Keratinocyte (primary cell): ENCODE data around the gene GPR107. TPM values are rescaled to one million over a fixed set of nuclear protein-coding genes. Genes with fewer than 3 reads are reported as not detected.

Experiments used
- DNase-seq: peaks from one replicate; pipeline ENCODE4 v3.0.0-alpha.2; 2011; ENCODE audit warnings: low read depth, missing footprints, low spot score
- FAIRE-seq: peaks from 2 replicates; lab custom pipeline; 2011; peaks lifted over from hg19 to GRCh38; lab: Jason Lieb, UNC
- H2AFZ ChIP-seq: 2 replicates; pipeline ENCODE4 v1.6.0; 2012; ENCODE audit warnings: low read length, control low read depth, inconsistent platforms; ENCODE audit not compliant: control insufficient read depth
- H3K27ac ChIP-seq: 2 replicates; pipeline ENCODE4 v1.5.1; 2011; ENCODE audit warnings: low read length; ENCODE audit not compliant: control insufficient read depth, insufficient read depth
- H3K27me3 ChIP-seq: 3 replicates; pipeline ENCODE4 v1.6.0; 2011; ENCODE audit warnings: low read length; ENCODE audit not compliant: control insufficient read depth, insufficient read depth; ENCODE audit errors: extremely low read depth
- H3K36me3 ChIP-seq, 2 experiments: 2 replicates in 1 of 2; 3 replicates in 1 of 2; pipeline ENCODE4 v1.5.1; 2011; ENCODE audit warnings: low read length in 2 of 2, mild to moderate bottlenecking in 1 of 2; ENCODE audit not compliant: control insufficient read depth in 2 of 2, insufficient read depth in 2 of 2; ENCODE audit errors: extremely low read depth in 1 of 2
- H3K4me1 ChIP-seq: 3 replicates; pipeline ENCODE4 v1.5.1; 2011; ENCODE audit warnings: low read length; ENCODE audit not compliant: control insufficient read depth, insufficient read depth; ENCODE audit errors: extremely low read depth
- H3K4me2 ChIP-seq: 3 replicates; pipeline ENCODE4 v1.6.0; 2011; ENCODE audit warnings: low read depth, low read length; ENCODE audit not compliant: control insufficient read depth, insufficient read depth; ENCODE audit errors: extremely low read depth
- H3K4me3 ChIP-seq, 3 experiments: fragments of 200-600 bp in 1 of 3; sonication (generic) in 1 of 3; 2 replicates in 2 of 3; 3 replicates in 1 of 3; pipeline ENCODE4 v1.5.1; 2011 to 2016; ENCODE audit warnings: low read length in 3 of 3, mild to moderate bottlenecking in 3 of 3, control low read depth in 2 of 3, inconsistent platforms in 1 of 3, low read depth in 1 of 3, mixed read lengths in 1 of 3, mixed run types in 1 of 3, moderate library complexity in 1 of 3; ENCODE audit not compliant: control insufficient read depth in 2 of 3, insufficient read depth in 2 of 3; ENCODE audit errors: extremely low read depth in 1 of 3
- H3K79me2 ChIP-seq: 2 replicates; pipeline ENCODE4 v1.6.0; 2012; ENCODE audit warnings: low read length; ENCODE audit not compliant: control insufficient read depth, insufficient read depth
- H3K9ac ChIP-seq: 3 replicates; pipeline ENCODE4 v1.6.0; 2011; ENCODE audit warnings: low read length; ENCODE audit not compliant: control insufficient read depth, insufficient read depth; ENCODE audit errors: extremely low read depth
- H3K9me1 ChIP-seq: 3 replicates; pipeline ENCODE4 v1.6.0; 2011; ENCODE audit warnings: low read length; ENCODE audit not compliant: control insufficient read depth, insufficient read depth; ENCODE audit errors: extremely low read depth
- H3K9me3 ChIP-seq: 2 replicates; pipeline ENCODE4 v1.5.1; 2012; ENCODE audit warnings: low read depth, low read length; ENCODE audit not compliant: control insufficient read depth
- H4K20me1 ChIP-seq: 3 replicates; pipeline ENCODE4 v1.6.0; 2011; ENCODE audit warnings: low read length; ENCODE audit not compliant: control insufficient read depth, insufficient read depth; ENCODE audit errors: extremely low read depth
- EZH2 ChIP-seq: IDR thresholded peaks from one replicate; pipeline ENCODE4 v1.6.1; 2012; ENCODE audit warnings: inconsistent platforms, mild to moderate bottlenecking, low read length, moderate library complexity
- dilution Hi-C: fragments of 300-500 bp; cut with MboI; formaldehyde crosslinking; loops from one replicate; pipeline ENCODE4 v1.7.0; 2020; ENCODE audit warnings: low sequenced_read_pairs; ENCODE audit not compliant: extremely low pct_ligation_motif_present
- polyA plus RNA-seq, 5 experiments: library from polyadenylated mRNA; depleted of rRNA in 3 of 5; stranded (reverse) in 3 of 5; stranded (forward) in 1 of 5; unstranded in 1 of 5; fragments of >200 nt; gene quantifications; 1 replicate in 1 of 5; 2 replicates in 3 of 5; 3 replicates in 1 of 5; pipeline versions ENCODE4 v1.2.1 to v1.2.3, GENCODE V29; 2011 to 2012; ENCODE audit warnings: missing spikeins in 2 of 5, low read depth in 1 of 5, low replicate concordance in 1 of 5
- TF ChIP-seq, protein P1 (sequence below), 3 experiments: IDR thresholded peaks in 1 of 3; conservative IDR thresholded peaks in 1 of 3; optimal IDR thresholded peaks in 1 of 3; 2 replicates in 2 of 3; 3 replicates in 1 of 3; pipeline versions ENCODE3 to v1.5.1; 2011; ENCODE audit warnings: low read length in 3 of 3, mild to moderate bottlenecking in 3 of 3, moderate library complexity in 2 of 3, control low read depth in 1 of 3, inconsistent platforms in 1 of 3; ENCODE audit not compliant: insufficient read depth in 2 of 3; ENCODE audit errors: extremely low read depth in 1 of 3

The GPR107 gene
- polyA plus RNA-seq, 1 donor (not counting 4 experiments of a cell fraction or from before 2014, with no cell fraction given), result 27.3 TPM

- H3K79me2 ChIP-seq, result no peaks in the 10 kb centered on the region
- no peaks in the 10 kb centered on the region for H3K9me1 ChIP-seq
- dilution Hi-C loops, result no loop called here
- no peaks in the 10 kb centered on the region for H4K20me1 ChIP-seq
- no peak overlapping the region for H3K27ac ChIP-seq
- no peak overlapping the region for H3K4me3 ChIP-seq
- no peaks in the 10 kb centered on the region for H3K36me3 ChIP-seq
- no peak for TF ChIP-seq EZH2
- TF ChIP-seq, protein P1, sequence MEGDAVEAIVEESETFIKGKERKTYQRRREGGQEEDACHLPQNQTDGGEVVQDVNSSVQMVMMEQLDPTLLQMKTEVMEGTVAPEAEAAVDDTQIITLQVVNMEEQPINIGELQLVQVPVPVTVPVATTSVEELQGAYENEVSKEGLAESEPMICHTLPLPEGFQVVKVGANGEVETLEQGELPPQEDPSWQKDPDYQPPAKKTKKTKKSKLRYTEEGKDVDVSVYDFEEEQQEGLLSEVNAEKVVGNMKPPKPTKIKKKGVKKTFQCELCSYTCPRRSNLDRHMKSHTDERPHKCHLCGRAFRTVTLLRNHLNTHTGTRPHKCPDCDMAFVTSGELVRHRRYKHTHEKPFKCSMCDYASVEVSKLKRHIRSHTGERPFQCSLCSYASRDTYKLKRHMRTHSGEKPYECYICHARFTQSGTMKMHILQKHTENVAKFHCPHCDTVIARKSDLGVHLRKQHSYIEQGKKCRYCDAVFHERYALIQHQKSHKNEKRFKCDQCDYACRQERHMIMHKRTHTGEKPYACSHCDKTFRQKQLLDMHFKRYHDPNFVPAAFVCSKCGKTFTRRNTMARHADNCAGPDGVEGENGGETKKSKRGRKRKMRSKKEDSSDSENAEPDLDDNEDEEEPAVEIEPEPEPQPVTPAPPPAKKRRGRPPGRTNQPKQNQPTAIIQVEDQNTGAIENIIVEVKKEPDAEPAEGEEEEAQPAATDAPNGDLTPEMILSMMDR (optimal IDR thresholded peaks at IDR 0.05 in 1 of 3, IDR thresholded peaks at IDR 0.05 in 1 of 3, conservative IDR thresholded peaks at IDR 0.05 in 1 of 3; ENCODE audit: extremely low read depth in 1 of 3, insufficient read depth in 2 of 3, low read length in 3 of 3), result no peak
- no peak overlapping the region for H3K4me2 ChIP-seq
- no peak for FAIRE-seq
- no peaks in the 10 kb centered on the region for H3K9me3 ChIP-seq
- peaks cover 17% of the 10 kb centered on the region for H3K4me1 ChIP-seq
- DNase-seq, result no peak
- H3K27me3 ChIP-seq, result no peaks in the 10 kb centered on the region
- no peak overlapping the region for H3K9ac ChIP-seq
- no peak overlapping the region for H2AFZ ChIP-seq
These were observed 96.1 kb downstream of the GPR107 start for GRCh38 chr9:130149654-130150286.

DNA sequence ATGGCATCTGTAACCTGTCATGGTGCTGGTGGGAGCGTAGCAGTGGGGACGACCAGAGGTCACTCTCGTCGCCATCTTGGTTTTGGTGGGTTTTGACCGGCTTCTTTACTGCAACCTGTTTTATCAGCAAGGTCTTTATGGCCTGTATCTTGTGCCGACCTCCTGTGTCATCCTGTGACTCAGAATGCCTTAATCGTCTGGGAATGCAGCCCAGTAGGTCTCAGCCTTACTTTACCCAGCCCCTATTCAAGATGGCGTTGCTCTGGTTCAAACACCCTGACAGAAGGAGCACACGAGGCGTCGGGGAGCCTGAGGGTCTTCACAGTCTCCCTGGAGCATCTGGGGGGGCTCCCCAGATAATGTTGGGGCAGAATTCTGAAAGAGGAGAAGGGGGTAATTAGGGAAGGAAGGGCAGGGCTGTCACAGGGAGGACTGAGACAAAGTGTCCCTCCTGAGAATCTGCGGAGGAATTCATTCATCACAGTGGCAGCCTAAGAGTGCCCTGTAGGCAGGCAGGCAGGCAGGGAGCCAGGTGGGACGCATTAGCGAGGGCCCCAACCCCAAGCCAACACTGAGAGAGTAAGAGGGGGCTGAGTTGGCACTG is 97.2 kb downstream of the GPR107 start:
- Histone ChIP-seq H2AFZ (peak overlapping the region; percentile 64), H3K27ac (peak overlapping the region; percentile 56), H3K36me3 (no peaks in the 10 kb centered on the region), H3K9me3 (no peaks in the 10 kb centered on the region), H3K27me3 (no peaks in the 10 kb centered on the region), H3K4me2 (no peak overlapping the region), H3K4me1 (peaks cover 17% of the 10 kb centered on the region), H3K79me2 (no peaks in the 10 kb centered on the region), H3K9me1 (no peaks in the 10 kb centered on the region), H4K20me1 (no peaks in the 10 kb centered on the region), H3K4me3 (no peak overlapping the region), H3K9ac (no peak overlapping the region)
- TF ChIP-seq EZH2, result no peak
- TF ChIP-seq, protein P1 (optimal IDR thresholded peaks at IDR 0.05 in 1 of 3, IDR thresholded peaks at IDR 0.05 in 1 of 3, conservative IDR thresholded peaks at IDR 0.05 in 1 of 3; ENCODE audit: extremely low read depth in 1 of 3, insufficient read depth in 2 of 3, low read length in 3 of 3), result no peak
- DNase-seq (no peak), FAIRE-seq (peak; percentile 23)
- dilution Hi-C loops, result no loop called here
